Measurements from ENCODE around the gene SLC35B4.

The SLC35B4 gene

GRCh38 chr7:134255814-134256213 lies 60.9 kb downstream of the SLC35B4 start:
- ChIA-PET CTCF (interaction anchor here (0.6 kb wide), 2 partner anchors 994 to 1515 kb away, joined by 3 to 7 read pairs; no protein-coding TSS in a partner anchor), POLR2A (ENCODE audit: low non-redundant PET) (no interaction called here)
- H3K27ac ChIP-seq: no peak overlapping the region
- no peak for TF ChIP-seq CTCF (conservative IDR thresholded peaks at IDR 0.05; ENCODE audit: low read depth)
- no peak for DNase-seq (ENCODE audit: low spot score)

GRCh38 chr7:134254311-134254710 lies 62.4 kb downstream of the SLC35B4 start:
- H3K27ac ChIP-seq: no peak overlapping the region
- no peak for TF ChIP-seq CTCF (conservative IDR thresholded peaks at IDR 0.05; ENCODE audit: low read depth)
- CTCF ChIA-PET: interaction anchor here (0.6 to 0.8 kb wide), 2 partner anchors 449 to 1667 kb away, joined by 3 read pairs; no protein-coding TSS in a partner anchor
- POLR2A ChIA-PET (ENCODE audit: low non-redundant PET): no interaction called here
- no peak for DNase-seq (ENCODE audit: low spot score)

GRCh38 chr7:134248196-134248595 lies 68.5 kb downstream of the SLC35B4 start:
- TF ChIP-seq CTCF (conservative IDR thresholded peaks at IDR 0.05; ENCODE audit: low read depth): no peak
- H3K27ac ChIP-seq: no peak overlapping the region
- ChIA-PET POLR2A (ENCODE audit: low non-redundant PET) (no interaction called here), CTCF (no interaction called here)
- no peak for DNase-seq (ENCODE audit: low spot score)

- no peak overlapping the region for H3K27ac ChIP-seq
- ChIA-PET POLR2A (ENCODE audit: low non-redundant PET) (no interaction called here), CTCF (no interaction called here)
- TF ChIP-seq CTCF (conservative IDR thresholded peaks at IDR 0.05; ENCODE audit: low read depth): no peak
- no peak for DNase-seq (ENCODE audit: low spot score)
Measured at GRCh38 chr7:134246761-134247160, 70.0 kb downstream of the SLC35B4 start.

GRCh38 chr7:134246347-134246746 lies 70.4 kb downstream of the SLC35B4 start:
- POLR2A ChIA-PET (ENCODE audit: low non-redundant PET): no interaction called here

GRCh38 chr7:134245253-134245652 lies 71.5 kb downstream of the SLC35B4 start:
- no peak overlapping the region for H3K27ac ChIP-seq
- CTCF ChIA-PET: no interaction called here
- no peak for TF ChIP-seq CTCF (conservative IDR thresholded peaks at IDR 0.05; ENCODE audit: low read depth)
- no peak for DNase-seq (ENCODE audit: low spot score)
- POLR2A ChIA-PET (ENCODE audit: low non-redundant PET): no interaction called here

More at GRCh38 chr7:134246347-134246746, 70.4 kb downstream of the SLC35B4 start:
- H3K27ac ChIP-seq: no peak overlapping the region
- CTCF ChIA-PET: no interaction called here
- no peak for DNase-seq (ENCODE audit: low spot score)
- TF ChIP-seq CTCF (conservative IDR thresholded peaks at IDR 0.05; ENCODE audit: low read depth): no peak

Data from RWPE1 (cell line).